Ishikawa (cell line): ENCODE results near the gene NKAIN2.

ENCODE experiments used
- CEBPB ChIP-seq: IDR thresholded peaks from 2 replicates; pipeline ENCODE4 v1.6.1; 2012
- CREB1 ChIP-seq: IDR thresholded peaks from 2 replicates; pipeline ENCODE4 v1.6.1; 2012; ENCODE audit warnings: low read depth
- EGR1 ChIP-seq: IDR thresholded peaks from 2 replicates; pipeline ENCODE4 v1.6.1; 2012
- EP300 ChIP-seq: IDR thresholded peaks from 2 replicates; pipeline ENCODE4 v1.6.1; 2012; ENCODE audit warnings: borderline replicate concordance
- FOXM1 ChIP-seq: IDR thresholded peaks from 2 replicates; pipeline ENCODE4 v1.6.1; 2012; ENCODE audit warnings: low read depth, borderline replicate concordance
- RAD21 ChIP-seq: IDR thresholded peaks from 2 replicates; pipeline ENCODE4 v1.6.1; 2012; ENCODE audit warnings: low read depth
- REST ChIP-seq: IDR thresholded peaks from 2 replicates; pipeline ENCODE4 v1.6.1; 2012; ENCODE audit warnings: low read depth, mild to moderate bottlenecking
- TAF1 ChIP-seq: IDR thresholded peaks from 2 replicates; pipeline ENCODE4 v1.6.1; 2012; ENCODE audit warnings: low read depth, mild to moderate bottlenecking
- TEAD4 ChIP-seq: IDR thresholded peaks from 2 replicates; pipeline ENCODE4 v1.6.1; 2012
- ZBTB7A ChIP-seq: IDR thresholded peaks from 2 replicates; pipeline ENCODE4 v1.6.1; 2012; ENCODE audit warnings: low read depth

- TF ChIP-seq CEBPB (no peak), REST (no peak), RAD21 (no peak), EP300 (no peak), EGR1 (no peak), ZBTB7A (no peak), TAF1 (no peak), CREB1 (no peak), FOXM1 (no peak), TEAD4 (no peak)
Measured at GRCh38 chr6:123899745-123900144, 96.1 kb downstream of the NKAIN2 start.
